Caco-2 (cell line): ENCODE measurements around the gene VPS37D. TPM values are rescaled to one million over a fixed set of nuclear protein-coding genes. Genes with fewer than 3 reads are reported as not detected.
"Not testable (repeated sequence)": the region's sequence is repeated elsewhere in the genome, so short reads cannot be mapped to it uniquely, and the experiment has no call there.

Source experiments
- BruUV-seq: library from RNA; stranded (reverse); fragments of 400-500 nt; replicated peaks from 2 replicates; lab custom pipeline; 2021; lab: Mats Ljungman, UMichigan
- CTCF ChIA-PET: fragments of 300-600 bp; sonication (Branson Sonifier 250); formaldehyde crosslinking; loops from one replicate; lab custom pipeline; 2022; ENCODE audit warnings: antibody characterized with exemption; lab: Charles Lee
- POLR2A ChIA-PET: fragments of 300-600 bp; sonication (Branson Sonifier 250); formaldehyde crosslinking; loops from one replicate; lab custom pipeline; 2022; ENCODE audit warnings: antibody characterized with exemption; lab: Charles Lee
- DNase-seq, 2 experiments: peaks; one replicate each; pipeline versions ENCODE4 v3.0.0 to v3.0.0-alpha.2; 2020 to 2022
- H3K27me3 ChIP-seq: replicated peaks from 2 replicates; pipeline ENCODE4 v1.6.0; 2011; ENCODE audit warnings: low read length; ENCODE audit not compliant: control insufficient read depth, insufficient read depth
- H3K36me3 ChIP-seq: 2 replicates; pipeline ENCODE4 v1.5.1; 2011; ENCODE audit warnings: low read length; ENCODE audit not compliant: control insufficient read depth, insufficient read depth
- H3K4me1 ChIP-seq: fragments of 250-450 bp; sonication (Bioruptor Pico); 2 replicates; pipeline ENCODE4 v1.5.1; 2020; ENCODE audit warnings: mild to moderate bottlenecking
- H3K4me3 ChIP-seq: 2 replicates; pipeline ENCODE4 v1.5.1; 2011; ENCODE audit warnings: low read depth, mild to moderate bottlenecking, control low read depth, low read length
- H3K9me3 ChIP-seq: fragments of 250-450 bp; sonication (Bioruptor Pico); 2 replicates; pipeline ENCODE4 v1.5.1; 2020; ENCODE audit warnings: mild to moderate bottlenecking, moderate library complexity
- H3K27ac Mint-ChIP-seq: one replicate; pipeline ENCODE4 v1.8.0; 2022; ENCODE audit warnings: mixed read lengths; ENCODE audit not compliant: unreplicated experiment
- H3K27me3 Mint-ChIP-seq: one replicate; pipeline ENCODE4 v1.8.0; 2022; ENCODE audit warnings: mixed read lengths; ENCODE audit not compliant: insufficient read depth, unreplicated experiment
- H3K36me3 Mint-ChIP-seq: one replicate; pipeline ENCODE4 v1.8.0; 2022; ENCODE audit warnings: mild to moderate bottlenecking, mixed read lengths; ENCODE audit not compliant: insufficient read depth, unreplicated experiment
- H3K4me1 Mint-ChIP-seq: one replicate; pipeline ENCODE4 v1.8.0; 2022; ENCODE audit warnings: low read depth, mixed read lengths; ENCODE audit not compliant: unreplicated experiment
- H3K4me3 Mint-ChIP-seq: one replicate; pipeline ENCODE4 v1.8.0; 2022; ENCODE audit warnings: mild to moderate bottlenecking, moderate library complexity, mixed read lengths; ENCODE audit not compliant: unreplicated experiment
- H3K9me3 Mint-ChIP-seq: one replicate; pipeline ENCODE4 v1.8.0; 2022; ENCODE audit warnings: mixed read lengths; ENCODE audit not compliant: unreplicated experiment
- intact Hi-C: fragments of 100-400 bp; cut with micrococcal nuclease; formaldehyde crosslinking; loops from one replicate; pipeline ENCODE4 v1.10.0; 2022; ENCODE audit not compliant: unreplicated experiment
- total RNA-seq: library from RNA; stranded (reverse); gene quantifications from 2 replicates; pipeline ENCODE4 v1.2.3, GENCODE V29; 2022
- TF ChIP-seq, protein P1 (sequence below), 2 experiments: fragments of 200-600 bp in 1 of 2; IDR thresholded peaks; 1 replicate in 1 of 2; 2 replicates in 1 of 2; pipeline versions ENCODE4 v1.5.1 to v1.8.0; 2011 to 2022; ENCODE audit warnings: antibody characterized with exemption in 1 of 2, control low read depth in 1 of 2, inconsistent platforms in 1 of 2, low read depth in 1 of 2, low read length in 1 of 2, mild to moderate bottlenecking in 1 of 2, moderate library complexity in 1 of 2; ENCODE audit not compliant: insufficient read depth in 1 of 2, severe bottlenecking in 1 of 2, unreplicated experiment in 1 of 2

Gene VPS37D
- total RNA-seq, 1 experiment from 2014 or later = 2.7 TPM

DNA sequence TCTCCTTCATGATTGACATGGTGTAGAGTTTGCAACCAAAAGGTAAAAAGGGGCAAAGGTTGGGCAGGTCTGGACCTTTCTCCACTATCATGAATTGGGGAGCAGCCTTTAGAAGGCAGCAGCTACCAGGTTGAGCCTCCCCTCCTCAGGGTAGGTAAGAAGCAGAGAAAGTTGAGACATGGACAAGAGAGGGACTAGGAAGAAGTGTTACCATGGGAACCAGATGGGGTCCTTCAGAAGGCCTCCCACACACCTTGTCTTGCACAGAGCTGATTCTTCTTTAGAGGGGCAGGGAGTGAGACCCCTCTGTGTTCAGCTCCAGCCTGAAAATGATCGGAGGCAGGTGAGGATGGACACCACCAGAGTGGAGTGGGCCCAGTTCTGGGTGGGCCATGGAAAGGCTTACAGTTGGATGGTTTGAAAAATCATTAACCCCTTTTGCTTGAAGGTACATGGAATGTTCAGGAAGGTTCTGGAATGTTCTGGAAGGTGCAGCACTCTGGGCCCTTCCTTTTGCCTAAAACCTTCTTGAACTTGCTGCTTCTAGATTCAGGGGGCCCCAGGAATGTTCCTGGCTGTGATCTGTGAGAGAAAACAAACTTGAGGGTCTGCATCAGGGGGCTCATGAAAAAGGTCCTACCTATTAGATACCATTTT is 7.0 kb downstream of the VPS37D start:
- Mint-ChIP-seq H3K27ac (no peak overlapping the region), H3K4me1 (no peaks in the 10 kb centered on the region), H3K36me3 (peaks cover 13% of the 10 kb centered on the region), H3K4me3 (no peak overlapping the region), H3K9me3 (no peaks in the 10 kb centered on the region), H3K27me3 (no peaks in the 10 kb centered on the region)
- Histone ChIP-seq H3K4me3 (no peak overlapping the region), H3K27me3 (no peaks in the 10 kb centered on the region), H3K36me3 (peaks cover 3% of the 10 kb centered on the region; the same call in 1 of the 2 replicates), H3K4me1 (no peaks in the 10 kb centered on the region), H3K9me3 (no peaks in the 10 kb centered on the region)
- no TSS peak for BruUV-seq
- ChIA-PET POLR2A (no interaction called here), CTCF (interaction anchor here (0.6 to 1.0 kb wide), 3 partner anchors 10 to 102 kb away, joined by 3 to 6 read pairs (median 4); no protein-coding TSS in a partner anchor)
- TF ChIP-seq, protein P1, sequence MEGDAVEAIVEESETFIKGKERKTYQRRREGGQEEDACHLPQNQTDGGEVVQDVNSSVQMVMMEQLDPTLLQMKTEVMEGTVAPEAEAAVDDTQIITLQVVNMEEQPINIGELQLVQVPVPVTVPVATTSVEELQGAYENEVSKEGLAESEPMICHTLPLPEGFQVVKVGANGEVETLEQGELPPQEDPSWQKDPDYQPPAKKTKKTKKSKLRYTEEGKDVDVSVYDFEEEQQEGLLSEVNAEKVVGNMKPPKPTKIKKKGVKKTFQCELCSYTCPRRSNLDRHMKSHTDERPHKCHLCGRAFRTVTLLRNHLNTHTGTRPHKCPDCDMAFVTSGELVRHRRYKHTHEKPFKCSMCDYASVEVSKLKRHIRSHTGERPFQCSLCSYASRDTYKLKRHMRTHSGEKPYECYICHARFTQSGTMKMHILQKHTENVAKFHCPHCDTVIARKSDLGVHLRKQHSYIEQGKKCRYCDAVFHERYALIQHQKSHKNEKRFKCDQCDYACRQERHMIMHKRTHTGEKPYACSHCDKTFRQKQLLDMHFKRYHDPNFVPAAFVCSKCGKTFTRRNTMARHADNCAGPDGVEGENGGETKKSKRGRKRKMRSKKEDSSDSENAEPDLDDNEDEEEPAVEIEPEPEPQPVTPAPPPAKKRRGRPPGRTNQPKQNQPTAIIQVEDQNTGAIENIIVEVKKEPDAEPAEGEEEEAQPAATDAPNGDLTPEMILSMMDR (IDR thresholded peaks at IDR 0.05; ENCODE audit: insufficient read depth in 1 of 2, low read depth in 1 of 2, low read length in 1 of 2, severe bottlenecking in 1 of 2, unreplicated experiment in 1 of 2) = no peak
- intact Hi-C loops = no loop called here
- DNase-seq = no peak

DNA sequence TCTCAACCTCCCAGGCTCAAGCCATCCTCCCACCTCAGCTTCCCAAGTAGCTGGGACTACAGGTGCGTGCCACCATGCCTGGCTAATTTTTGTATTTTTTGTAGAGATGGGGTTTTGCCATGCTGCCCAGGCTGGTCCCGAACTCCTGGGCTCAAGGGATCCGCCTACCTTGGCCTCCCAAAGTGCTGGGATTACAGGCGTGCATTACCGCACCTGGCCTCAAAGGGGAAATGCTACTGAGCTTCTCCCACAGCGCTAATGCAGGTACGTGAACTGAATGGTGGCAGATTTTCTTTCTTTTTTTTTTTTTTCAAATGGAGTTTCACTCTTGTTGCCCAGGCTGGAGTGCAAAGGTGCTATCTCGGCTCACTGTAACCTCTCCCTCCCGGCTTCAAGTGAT is 8.4 kb downstream of the VPS37D start:
- BruUV-seq, intact Hi-C loops: not testable (repeated sequence)
- TF ChIP-seq, protein P1 (IDR thresholded peaks at IDR 0.05; ENCODE audit: insufficient read depth in 1 of 2, low read depth in 1 of 2, low read length in 1 of 2, severe bottlenecking in 1 of 2, unreplicated experiment in 1 of 2) = peak; percentile 11 to 33

DNA sequence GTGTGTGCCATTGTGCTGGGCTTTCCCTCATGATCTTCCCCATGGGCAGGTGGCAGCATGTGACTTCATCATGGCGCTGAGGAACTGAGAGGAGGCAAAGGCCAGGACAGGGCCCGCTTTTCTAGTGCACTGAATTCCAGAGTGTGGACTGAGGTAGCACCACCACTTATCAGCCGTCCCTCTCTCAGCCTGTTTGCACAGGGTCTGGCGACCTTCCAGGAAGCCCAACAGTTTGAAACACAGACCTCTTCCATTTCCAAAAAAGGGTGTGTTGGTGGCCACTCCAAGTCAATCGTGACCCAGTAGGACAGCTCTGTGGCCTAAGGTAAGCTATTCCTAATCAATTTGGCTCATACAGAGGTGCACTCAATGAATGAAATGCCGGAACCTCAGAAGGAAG is 11.2 kb downstream of the VPS37D start:
- H3K27me3 Mint-ChIP-seq = no peaks in the 10 kb centered on the region
- no peaks in the 10 kb centered on the region for H3K9me3 ChIP-seq
- H3K4me1 Mint-ChIP-seq = peaks cover 7% of the 10 kb centered on the region
- ChIA-PET POLR2A (no interaction called here), CTCF (no interaction called here)
- intact Hi-C loops = no loop called here
- BruUV-seq = no TSS peak
- DNase-seq = no peak
- peaks cover 3% of the 10 kb centered on the region; the same call in 1 of the 2 replicates for H3K36me3 ChIP-seq
- no peaks in the 10 kb centered on the region for H3K9me3 Mint-ChIP-seq
- no peak overlapping the region for H3K27ac Mint-ChIP-seq
- H3K27me3 ChIP-seq = no peaks in the 10 kb centered on the region
- peaks cover 31% of the 10 kb centered on the region for H3K36me3 Mint-ChIP-seq
- peaks cover 11% of the 10 kb centered on the region; the same call in 1 of the 2 replicates for H3K4me1 ChIP-seq
- TF ChIP-seq, protein P1 (IDR thresholded peaks at IDR 0.05; ENCODE audit: insufficient read depth in 1 of 2, low read depth in 1 of 2, low read length in 1 of 2, severe bottlenecking in 1 of 2, unreplicated experiment in 1 of 2) = no peak
- H3K4me3 ChIP-seq = no peak overlapping the region
- no peak overlapping the region for H3K4me3 Mint-ChIP-seq

More for the DNA sequence above, 8.4 kb downstream of the VPS37D start:
- not testable (repeated sequence) for H3K4me1 ChIP-seq, H3K4me3 ChIP-seq, DNase-seq, H3K9me3 ChIP-seq, H3K36me3 ChIP-seq, H3K9me3 Mint-ChIP-seq, H3K4me1 Mint-ChIP-seq, H3K4me3 Mint-ChIP-seq, H3K27ac Mint-ChIP-seq, H3K27me3 Mint-ChIP-seq, H3K27me3 ChIP-seq
- ChIA-PET POLR2A (interaction anchor here (0.6 kb wide), 2 partner anchors 8 to 11 kb away, joined by 3 to 10 read pairs; no protein-coding TSS in a partner anchor), CTCF (interaction anchor here (0.5 to 0.8 kb wide), 2 partner anchors 12 to 35 kb away, joined by 3 to 4 read pairs; no protein-coding TSS in a partner anchor)
- peaks cover 21% of the 10 kb centered on the region for H3K36me3 Mint-ChIP-seq
